Measurements from ENCODE around the gene TTC39C.

TTC39C gene

GRCh38 chr18:24033641-24034412, 19.3 kb downstream of the TTC39C start:
- no peak for DNase-seq
- TF ChIP-seq CTCF (IDR thresholded peaks at IDR 0.05; ENCODE audit: low read depth, low read length), result no peak
- H3K27me3 ChIP-seq (ENCODE audit: insufficient read depth, low read depth, severe bottlenecking), result no peaks in the 10 kb centered on the region
- H3K36me3 ChIP-seq, result no peaks in the 10 kb centered on the region
- no peaks in the 10 kb centered on the region for H3K9me3 ChIP-seq (ENCODE audit: severe bottlenecking)
- H3K27ac ChIP-seq, result no peak overlapping the region
- H3K4me3 ChIP-seq (ENCODE audit: low read depth, low read length), result no peak overlapping the region

GRCh38 chr18:24035316-24035715, 20.8 kb downstream of the TTC39C start:
- Histone ChIP-seq H3K27ac (no peak overlapping the region), H3K9me3 (ENCODE audit: severe bottlenecking) (no peaks in the 10 kb centered on the region), H3K36me3 (no peaks in the 10 kb centered on the region), H3K27me3 (ENCODE audit: insufficient read depth, low read depth, severe bottlenecking) (no peaks in the 10 kb centered on the region), H3K4me3 (ENCODE audit: low read depth, low read length) (no peak overlapping the region)
- DNase-seq, result no peak
- TF ChIP-seq CTCF (IDR thresholded peaks at IDR 0.05; ENCODE audit: low read depth, low read length), result no peak

- TF ChIP-seq CTCF (IDR thresholded peaks at IDR 0.05; ENCODE audit: low read depth, low read length), result no peak
- H3K27ac ChIP-seq, result no peak overlapping the region
- no peaks in the 10 kb centered on the region for H3K36me3 ChIP-seq
- no peaks in the 10 kb centered on the region for H3K27me3 ChIP-seq (ENCODE audit: insufficient read depth, low read depth, severe bottlenecking)
- H3K9me3 ChIP-seq (ENCODE audit: severe bottlenecking), result no peaks in the 10 kb centered on the region
- no peak for DNase-seq
- H3K4me3 ChIP-seq (ENCODE audit: low read depth, low read length), result no peak overlapping the region
Observed at GRCh38 chr18:24039671-24040070, 25.1 kb downstream of the TTC39C start.

- DNase-seq, result no peak
- H3K27ac ChIP-seq, result no peak overlapping the region
- H3K9me3 ChIP-seq (ENCODE audit: severe bottlenecking), result no peaks in the 10 kb centered on the region
- TF ChIP-seq CTCF (IDR thresholded peaks at IDR 0.05; ENCODE audit: low read depth, low read length), result no peak
- H3K36me3 ChIP-seq, result no peaks in the 10 kb centered on the region
- no peaks in the 10 kb centered on the region for H3K27me3 ChIP-seq (ENCODE audit: insufficient read depth, low read depth, severe bottlenecking)
- no peak overlapping the region for H3K4me3 ChIP-seq (ENCODE audit: low read depth, low read length)
Observed at GRCh38 chr18:24041691-24042090, 27.1 kb downstream of the TTC39C start.

- Histone ChIP-seq H3K27me3 (ENCODE audit: insufficient read depth, low read depth, severe bottlenecking) (no peaks in the 10 kb centered on the region), H3K36me3 (no peaks in the 10 kb centered on the region), H3K9me3 (ENCODE audit: severe bottlenecking) (no peaks in the 10 kb centered on the region), H3K27ac (no peak overlapping the region), H3K4me3 (ENCODE audit: low read depth, low read length) (no peak overlapping the region)
- no peak for TF ChIP-seq CTCF (IDR thresholded peaks at IDR 0.05; ENCODE audit: low read depth, low read length)
- no peak for DNase-seq
Observed at GRCh38 chr18:24043403-24043802, 28.8 kb downstream of the TTC39C start.

- Histone ChIP-seq H3K27me3 (ENCODE audit: insufficient read depth, low read depth, severe bottlenecking) (no peaks in the 10 kb centered on the region), H3K4me3 (ENCODE audit: low read depth, low read length) (no peak overlapping the region), H3K9me3 (ENCODE audit: severe bottlenecking) (no peaks in the 10 kb centered on the region), H3K36me3 (no peaks in the 10 kb centered on the region), H3K27ac (no peak overlapping the region)
- DNase-seq, result no peak
- TF ChIP-seq CTCF (IDR thresholded peaks at IDR 0.05; ENCODE audit: low read depth, low read length), result no peak
Observed at GRCh38 chr18:24048261-24048660, 33.7 kb downstream of the TTC39C start.
